HG02678 (cell line): ENCODE data around the gene COL23A1.
A peak's percentile ranks its signal among the peaks of the same experiment; 100 is the strongest.
"Not testable (repeated sequence)": the region's sequence is repeated elsewhere in the genome, so short reads cannot be mapped to it uniquely, and the experiment has no call there.

Experiments used
- ATAC-seq: cut with Tn5 transposase; IDR thresholded peaks from one replicate; pipeline ENCODE4 v1.9.1; 2021; ENCODE audit warnings: mild to moderate bottlenecking, moderate library complexity; ENCODE audit not compliant: unreplicated experiment

COL23A1 gene

DNA sequence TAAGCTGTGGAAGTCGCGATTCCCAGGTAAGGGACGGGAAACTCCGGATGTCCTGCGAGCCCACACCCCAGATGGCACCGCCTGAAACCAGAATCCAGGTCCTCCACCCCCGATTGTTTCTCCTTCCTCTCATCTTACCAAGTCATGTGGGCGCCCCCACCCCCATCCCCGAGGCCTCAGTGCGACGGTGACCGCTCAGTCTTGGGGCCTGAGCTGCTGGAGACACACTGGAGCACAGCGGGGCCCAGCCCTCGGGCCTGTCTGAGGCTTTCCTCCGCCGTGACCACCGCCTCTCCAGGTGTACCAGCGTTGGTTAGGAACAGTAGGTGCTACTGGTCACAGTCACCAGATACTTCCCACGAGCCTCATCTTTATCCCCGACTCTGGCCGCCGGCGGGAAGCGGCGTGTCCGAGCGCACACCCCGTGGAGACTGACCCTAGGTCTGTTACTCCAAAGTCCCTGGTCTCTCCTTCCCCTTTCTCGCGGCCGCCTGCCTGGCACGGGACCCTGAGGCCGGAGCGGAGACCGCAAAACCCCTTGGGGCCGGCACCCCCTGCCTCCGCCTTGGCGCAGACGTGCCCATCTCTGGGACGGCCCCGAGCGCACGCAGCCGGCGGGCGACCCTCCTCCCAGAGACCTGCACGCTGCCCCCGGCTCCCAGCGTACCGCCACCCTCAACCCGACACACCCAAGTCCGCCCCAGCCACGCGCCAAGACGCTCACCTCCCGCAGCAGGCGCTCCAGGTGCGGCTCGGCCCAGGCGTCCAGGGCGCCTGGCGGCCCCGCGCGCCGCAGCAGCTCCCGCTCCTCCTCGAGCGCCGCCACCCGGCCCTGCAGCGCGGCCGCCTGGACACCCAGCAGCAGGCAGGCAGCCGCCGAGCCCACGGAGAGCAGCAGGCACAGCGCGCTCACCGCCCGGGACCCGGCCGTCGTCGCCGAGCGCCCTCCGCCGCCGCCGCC, 733 bp downstream of the COL23A1 start:
- ATAC-seq, result peak; percentile 16

DNA sequence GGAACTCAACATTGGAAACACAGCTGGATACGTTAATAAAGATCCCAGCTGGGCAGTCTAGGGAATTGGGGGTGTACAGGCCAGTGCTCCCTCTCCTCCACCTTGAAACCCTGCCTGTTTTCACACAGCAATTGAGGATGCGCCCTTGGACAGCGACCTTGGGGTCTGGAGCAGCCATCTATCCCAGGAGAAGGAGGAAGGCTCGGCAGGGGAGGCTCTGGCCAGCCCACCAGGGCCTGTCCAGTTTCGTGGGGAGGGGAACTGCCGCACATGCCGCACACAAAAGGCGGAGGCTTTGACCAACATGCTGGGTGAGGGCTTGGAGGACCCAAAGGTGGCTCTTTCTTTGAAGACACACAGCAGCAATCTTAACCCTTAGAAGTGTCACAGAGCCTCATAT, 1.4 kb downstream of the COL23A1 start:
- no peak for ATAC-seq

DNA sequence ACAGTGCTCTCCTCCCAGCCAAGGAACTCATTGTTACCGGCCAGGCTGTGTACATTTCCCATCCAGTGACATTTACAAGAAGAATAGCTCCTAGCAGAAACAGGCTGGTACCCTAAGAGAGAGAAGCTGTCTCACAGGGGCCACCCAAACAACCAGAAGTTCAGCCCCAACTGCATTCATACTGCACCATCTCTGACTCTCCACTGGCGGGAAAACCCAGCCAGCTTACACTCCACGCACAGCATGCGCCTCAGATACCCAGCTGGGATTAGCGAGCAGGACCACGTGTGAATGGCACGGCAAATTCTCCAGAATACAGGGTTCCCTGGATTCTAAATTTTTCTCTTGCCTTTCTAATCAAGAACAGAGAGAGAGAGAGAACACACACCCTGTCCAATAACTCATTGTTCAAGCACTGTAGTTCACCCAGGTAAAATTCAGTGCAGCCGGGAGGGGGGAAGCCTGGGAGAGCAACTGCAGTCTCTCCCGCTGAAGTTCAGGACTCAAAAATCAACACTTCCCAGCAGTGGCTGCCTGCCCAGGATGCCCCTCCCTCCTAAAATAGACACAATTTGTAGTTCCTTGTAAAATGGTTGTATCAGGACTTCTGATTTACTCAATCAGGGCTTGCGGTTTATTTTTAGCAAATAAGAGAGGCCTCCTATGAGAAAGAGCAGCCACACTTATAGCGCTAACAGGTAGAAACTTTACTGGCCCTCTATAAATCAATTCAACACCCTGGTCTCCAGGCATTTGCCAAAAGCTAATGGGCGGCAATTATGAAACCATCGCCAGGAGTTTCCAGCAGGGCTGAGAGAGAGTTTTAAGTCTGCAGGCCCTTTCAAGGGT, 2.2 kb downstream of the COL23A1 start:
- ATAC-seq, result no peak

DNA sequence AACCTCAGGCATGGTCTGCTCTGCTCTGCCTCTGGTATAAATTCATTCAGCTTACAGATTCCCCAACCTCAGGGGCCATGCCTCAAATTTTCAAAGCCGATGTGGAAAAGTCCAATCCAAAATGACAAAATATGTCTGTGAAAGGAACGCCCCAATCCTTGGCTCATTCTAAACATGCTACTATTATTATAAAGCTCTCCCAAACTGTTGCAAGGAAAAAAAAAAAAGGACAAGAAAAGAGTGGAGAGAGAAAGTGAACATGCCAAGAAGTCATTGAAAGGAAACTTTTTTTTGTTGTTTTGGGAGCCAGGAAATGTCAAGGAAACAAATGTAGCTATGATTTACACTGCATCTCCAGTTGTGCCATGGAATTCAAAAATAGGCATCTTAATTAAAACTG, 3.8 kb downstream of the COL23A1 start:
- ATAC-seq, result no peak

DNA sequence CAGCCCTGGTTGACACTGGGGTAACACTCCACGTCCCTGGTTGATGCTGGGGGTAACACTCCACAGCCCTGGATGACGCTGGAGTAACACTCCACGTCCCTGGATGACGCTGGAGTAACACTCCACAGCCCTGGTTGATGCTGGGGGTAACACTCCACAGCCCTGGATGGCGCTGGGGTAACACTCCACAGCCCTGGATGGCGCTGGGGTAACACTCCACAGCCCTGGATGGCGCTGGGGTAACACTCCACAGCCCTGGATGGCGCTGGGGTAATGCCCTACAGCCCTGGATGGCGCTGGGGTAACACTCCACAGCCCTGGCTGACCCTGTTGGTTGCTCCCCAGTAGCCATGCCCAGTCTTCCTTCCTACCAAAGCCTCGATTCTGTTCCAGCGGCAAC, 4.8 kb downstream of the COL23A1 start:
- ATAC-seq, result not testable (repeated sequence)

DNA sequence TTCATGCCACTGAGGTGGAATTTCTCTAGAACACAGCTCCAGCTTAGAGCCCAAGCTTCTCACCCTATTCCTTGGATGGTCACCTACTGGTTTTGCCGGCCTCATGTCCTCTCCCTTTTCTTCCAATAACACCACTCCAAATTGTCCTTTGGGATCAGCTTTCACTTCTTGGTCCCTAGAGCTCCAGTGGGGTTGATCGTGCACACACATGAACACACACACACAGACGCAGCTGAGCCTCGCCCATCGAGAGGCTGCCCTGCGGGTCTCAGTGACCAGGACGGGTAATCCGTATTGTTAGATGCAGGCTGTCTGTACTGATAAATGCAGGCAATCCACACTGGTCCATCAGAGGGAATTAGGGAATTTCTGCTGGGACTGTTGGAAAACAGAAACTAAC, 6.9 kb downstream of the COL23A1 start:
- no peak for ATAC-seq

DNA sequence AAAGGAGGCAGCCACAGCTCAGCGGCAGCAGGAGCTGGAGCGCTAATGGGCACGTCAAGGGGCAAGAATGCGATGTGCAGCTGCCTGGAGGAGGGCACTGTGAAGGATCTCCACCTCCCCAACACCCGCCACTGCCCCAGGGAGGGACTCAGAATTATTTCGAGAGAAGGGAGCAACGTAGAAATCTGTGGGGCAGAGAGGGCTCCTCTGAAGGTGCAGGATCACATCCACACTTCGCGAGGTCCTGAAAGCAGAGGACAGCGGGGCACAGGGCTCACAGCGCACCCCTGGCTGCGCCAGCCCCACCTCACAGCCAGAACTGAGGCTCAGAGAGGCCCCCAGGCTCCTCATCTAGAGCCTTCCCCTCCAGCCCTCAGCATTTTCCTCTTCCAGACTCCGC, 7.9 kb downstream of the COL23A1 start:
- ATAC-seq, result no peak

DNA sequence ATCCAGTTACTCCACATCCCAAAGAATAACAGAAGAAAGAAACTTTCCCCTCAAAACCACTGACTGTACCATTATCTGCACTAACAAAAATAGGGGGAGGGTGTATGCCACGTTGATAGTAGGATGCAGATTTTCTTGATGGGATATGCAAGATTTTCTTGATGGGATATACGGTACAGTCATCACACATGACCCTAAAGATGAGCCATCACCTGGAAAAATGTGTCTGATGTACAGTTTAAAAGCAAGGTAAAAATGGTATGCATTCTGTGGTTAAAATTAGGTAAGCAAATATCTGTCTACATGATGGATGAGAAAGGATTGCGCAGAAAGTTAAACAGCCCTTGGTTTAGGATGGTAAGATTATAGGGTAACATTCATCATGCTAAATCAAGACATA, 8.6 kb downstream of the COL23A1 start:
- ATAC-seq, result no peak

DNA sequence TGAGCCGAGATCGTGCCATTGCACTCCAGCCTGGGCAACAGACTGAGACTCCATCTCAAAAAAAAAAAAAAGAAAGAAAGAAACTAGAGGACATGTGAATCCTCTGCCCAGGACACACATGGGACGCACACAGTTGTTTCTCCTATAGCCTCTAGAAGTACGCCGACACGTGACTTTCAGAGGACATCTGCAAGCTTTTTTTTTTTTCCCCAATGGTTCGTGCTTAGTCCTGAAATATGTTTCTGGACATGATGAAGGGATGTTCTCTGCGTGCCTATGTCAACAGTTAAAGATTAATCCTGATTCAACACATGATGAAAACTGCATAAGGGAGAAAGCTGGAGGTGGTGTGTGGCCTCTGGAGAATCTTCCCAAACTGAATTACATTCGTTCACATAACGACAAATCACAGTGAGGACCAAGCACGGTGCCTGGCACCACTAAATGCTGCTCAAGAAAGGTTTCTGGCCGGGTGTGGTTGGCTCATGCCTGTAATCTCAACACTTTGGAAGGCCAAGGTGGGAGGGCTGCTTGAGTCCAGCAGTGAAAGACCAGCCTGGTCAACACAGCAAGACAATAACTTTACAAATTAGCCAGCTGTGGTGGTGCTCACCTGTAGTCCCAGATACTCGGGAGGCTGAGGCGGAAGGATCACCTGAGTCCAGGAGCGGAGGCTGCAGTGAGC, 9.8 kb downstream of the COL23A1 start:
- ATAC-seq, result no peak

DNA sequence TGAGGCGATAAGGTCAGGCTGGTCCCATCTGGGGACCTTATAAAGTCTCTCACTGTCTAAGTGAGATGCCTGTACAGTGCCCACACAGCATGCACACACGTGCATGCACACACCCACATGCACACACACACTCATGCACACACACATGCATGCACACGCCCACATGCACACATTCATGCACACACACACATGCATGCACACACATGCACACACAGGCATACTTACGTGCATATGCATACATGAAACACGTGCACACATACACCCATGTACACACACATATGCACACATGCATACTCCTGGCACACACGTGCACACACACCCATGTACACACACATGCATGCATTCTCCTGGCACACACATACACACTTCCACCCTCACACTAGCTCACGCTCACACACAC, 12.2 kb downstream of the COL23A1 start:
- no peak for ATAC-seq

DNA sequence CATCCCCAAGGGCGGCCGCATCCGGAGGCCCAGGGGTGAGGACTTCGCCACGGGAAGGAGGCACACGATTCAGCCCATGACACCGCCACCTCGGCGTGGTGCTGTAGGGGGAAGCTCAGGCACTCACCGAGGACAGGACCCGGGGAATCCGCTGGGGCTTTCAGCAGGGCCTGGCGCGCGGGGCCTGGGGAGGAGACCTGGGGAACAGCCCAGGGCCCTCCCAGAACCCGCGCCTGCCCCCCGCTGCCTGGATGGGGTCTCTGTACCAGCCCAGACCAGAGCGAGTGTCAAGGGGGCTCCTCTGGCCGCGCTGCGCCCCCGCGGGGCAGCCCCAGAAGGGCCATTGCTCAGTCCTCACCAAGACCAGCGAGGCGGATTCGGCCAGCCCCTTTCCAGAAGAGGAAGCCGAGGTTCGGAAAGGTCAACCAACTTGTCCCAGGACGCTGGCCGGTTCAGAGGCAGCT, 12.8 kb downstream of the COL23A1 start:
- ATAC-seq, result no peak

DNA sequence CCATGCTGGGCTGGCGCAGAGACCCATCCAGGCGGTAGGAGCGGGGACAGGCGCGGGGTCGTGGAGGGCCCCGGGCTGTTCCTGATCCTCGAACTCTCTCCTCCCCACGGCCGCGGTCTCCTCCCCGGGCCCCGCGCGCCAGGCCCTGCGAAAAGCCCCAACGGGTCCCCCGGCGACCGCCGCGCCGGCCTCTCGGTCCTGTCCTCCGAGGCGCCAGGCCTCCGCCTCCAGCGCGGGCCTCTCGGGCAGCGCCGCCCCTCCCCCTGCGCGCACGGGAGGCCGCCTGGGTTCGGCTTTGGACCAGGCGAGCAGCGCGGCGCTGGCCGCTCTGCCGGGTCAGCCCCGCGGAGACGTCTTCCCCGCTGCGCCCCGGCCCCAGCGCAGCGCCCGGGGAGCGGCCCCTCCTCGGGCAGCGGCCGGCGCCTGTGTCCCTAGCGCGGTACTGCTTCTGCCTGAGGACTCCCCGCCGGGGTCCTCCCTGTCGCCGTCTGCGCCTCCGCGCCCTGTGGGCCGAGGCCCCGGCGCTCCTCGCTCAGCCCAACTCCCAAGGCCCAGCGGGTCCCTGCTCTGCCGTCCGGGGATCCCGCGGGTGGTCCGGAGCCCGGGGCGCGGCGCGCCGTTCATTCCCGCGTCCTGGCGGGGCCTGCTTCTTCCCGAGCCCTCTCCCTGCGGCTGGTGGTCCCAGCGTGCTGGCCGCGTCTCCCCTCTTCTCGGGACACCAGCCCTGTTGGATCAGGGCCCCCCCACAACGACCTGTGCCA, 13.4 kb downstream of the COL23A1 start:
- no peak for ATAC-seq

DNA sequence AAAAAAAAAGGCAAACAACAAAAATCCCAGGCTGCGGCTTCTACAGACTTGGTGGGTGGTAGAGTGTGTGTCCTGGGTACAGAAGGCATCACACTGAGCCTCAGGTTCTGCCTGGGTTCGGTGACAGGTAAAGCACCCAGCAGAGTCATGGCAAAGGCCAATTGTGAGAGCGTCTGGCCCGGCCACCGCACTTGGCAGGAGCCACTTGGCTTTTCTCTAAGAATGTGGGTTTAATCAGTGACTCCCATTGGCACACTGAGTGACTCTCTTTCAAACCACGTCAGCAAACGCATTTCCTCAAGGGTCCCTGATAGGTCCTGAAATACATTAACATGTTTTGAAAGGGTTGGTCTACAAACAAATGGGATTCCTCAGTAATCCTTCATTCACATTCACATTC, 17.0 kb downstream of the COL23A1 start:
- ATAC-seq, result no peak

DNA sequence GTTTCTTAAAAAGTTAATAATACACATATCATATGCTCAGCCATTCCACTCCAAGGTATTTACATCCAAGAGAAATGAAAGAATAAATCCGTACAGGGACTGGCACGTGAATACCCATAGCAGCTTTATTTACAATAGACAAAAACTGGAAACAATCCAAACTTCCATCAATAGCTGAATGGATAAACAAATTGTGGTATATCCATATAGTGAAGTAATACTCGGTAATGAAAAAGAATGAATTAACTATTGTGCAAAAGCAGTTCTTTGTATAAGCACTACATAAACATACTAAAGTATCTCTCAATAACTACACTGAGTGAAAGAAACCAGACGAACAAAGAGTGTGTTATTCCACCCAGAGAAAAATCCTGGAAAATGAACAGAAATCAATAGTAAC, 17.6 kb downstream of the COL23A1 start:
- no peak for ATAC-seq

DNA sequence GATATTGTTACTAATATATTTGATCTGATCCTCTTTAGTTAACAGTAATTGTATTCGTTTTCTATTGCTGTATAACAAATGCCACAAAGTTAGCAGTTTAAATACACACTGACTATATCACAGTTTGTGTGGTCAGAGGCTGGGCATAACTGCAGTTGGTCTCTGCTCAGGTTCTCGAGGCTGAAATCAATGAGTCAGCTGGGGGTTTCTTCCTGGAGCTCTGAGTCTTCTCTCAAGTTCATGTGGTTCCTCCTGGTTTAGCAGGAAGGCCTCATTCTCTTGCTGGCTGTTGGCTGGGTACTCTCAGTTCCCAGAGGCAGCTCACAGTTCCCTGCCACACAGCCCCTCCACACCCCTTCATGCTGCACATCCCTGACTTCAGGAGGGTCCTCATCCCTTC, 20.7 kb downstream of the COL23A1 start:
- no peak for ATAC-seq

DNA sequence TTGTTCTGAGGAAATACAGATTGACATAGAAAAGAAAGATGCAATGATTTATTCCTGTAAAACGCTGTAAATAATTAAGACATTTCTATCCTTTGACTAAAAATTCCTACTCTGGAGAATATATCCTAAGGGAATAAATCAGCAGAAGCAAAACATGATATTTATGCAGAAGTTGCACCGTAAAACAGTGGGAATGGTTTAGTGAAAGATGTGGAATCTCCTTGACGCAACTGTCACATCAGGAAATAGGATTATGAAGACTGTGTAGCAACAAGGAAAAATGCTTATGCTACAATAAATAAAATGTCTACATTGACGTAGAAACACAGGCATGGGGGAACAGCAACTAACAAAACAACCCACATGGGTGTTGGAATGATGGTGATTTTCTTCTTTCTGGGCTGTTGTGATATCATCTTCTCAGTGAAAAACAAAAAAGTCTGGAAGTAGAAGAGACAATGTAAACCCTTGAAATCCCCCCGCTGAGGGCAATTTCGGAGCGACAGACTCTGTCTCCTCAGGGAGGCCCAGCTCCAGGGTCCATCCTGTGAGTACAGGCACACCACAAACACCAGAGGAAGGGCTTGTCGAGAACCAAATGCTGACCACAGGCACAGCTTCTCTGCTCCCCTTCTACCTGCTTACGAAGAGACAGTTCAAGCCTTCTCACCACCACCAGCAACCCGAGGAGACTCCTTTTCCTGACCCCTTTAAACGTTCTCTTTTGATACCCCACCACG, 25.2 kb downstream of the COL23A1 start:
- ATAC-seq, result no peak

DNA sequence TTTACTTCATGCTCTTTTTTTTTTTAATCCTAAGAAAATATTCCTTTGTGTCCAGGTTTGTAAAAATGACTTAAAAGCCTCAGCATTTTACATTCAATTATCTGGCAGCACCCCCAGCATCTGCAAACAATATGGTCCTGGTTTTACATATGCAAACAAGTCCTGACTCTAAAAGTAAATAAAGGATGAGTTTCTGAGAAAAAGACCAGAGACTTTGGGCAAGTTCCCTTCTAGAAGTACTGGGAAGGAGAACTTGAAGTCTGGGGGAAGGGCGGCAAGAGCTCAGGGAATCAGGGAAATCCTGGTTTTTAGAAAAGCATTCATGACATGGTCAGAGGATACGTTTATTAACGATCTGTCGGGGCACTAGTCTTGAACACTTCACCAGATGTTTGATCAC, 25.8 kb downstream of the COL23A1 start:
- ATAC-seq, result no peak

DNA sequence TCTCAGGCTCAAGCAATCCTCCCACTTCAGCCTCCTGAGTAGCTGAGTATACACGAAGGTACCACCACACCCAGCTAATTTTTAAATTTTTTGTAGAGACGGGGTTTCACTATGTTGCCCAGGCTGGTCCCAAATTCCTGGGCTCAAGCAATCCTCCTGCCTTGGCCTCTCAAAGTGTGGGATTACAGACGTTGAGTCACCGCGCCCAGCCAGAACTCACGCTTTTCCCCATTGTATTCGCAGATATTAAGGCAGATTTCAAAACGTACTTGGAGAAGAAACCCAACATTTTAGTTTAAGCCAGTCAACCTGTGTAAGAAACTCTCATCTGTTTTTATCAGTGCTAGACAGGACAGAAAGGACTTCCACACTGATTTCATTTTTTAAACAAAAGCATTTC, 26.6 kb downstream of the COL23A1 start:
- no peak for ATAC-seq

DNA sequence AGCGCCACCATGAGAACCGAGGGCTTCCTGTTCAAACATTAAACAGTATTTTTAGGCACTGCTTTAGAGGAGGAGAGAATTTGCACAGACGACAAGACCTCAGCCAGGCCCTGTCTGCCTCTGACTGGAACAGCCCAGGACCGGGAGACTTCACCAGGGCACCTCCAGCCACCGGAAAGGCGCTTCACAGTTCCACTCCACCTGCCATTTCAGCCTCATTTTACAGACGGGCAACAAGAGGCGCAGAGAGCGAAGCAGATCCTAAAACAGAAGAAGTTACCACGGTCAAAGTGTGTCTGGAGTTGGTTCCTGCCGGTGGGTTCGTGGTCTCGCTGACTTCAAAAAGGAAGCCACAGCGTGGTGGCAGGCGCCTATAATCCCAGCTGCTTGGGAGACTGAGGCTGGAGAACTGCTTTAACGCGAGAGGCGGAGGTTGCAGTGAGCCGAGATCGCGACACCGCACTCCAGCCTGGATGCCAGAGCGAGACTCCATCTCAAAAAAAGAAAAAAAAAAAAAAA, 28.4 kb downstream of the COL23A1 start:
- no peak for ATAC-seq

DNA sequence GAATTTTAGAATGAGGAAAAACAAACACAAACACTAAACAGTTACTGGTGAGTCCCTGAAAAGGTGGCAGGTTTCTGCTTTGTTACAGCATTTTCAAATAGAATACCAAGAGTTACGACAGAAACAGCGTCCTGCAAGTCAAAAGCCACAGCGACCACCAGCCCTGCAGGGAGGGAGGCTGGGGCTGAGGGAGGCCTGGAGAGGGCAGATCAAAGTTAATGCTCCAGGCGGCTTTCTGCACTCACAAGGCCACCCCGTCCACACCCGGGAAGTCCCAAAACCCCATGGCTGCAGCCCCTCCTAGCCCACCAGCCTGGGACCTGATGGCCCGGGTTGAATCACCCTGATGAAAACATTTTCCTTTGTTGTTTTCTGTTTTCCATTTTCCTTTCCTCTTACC, 29.3 kb downstream of the COL23A1 start:
- ATAC-seq, result no peak
